Gastroesophageal sphincter (tissue), 4 donors: ENCODE results near the gene PPP1R27. TPM values are rescaled to one million over a fixed set of nuclear protein-coding genes. Genes with fewer than 3 reads are reported as not detected.

Experiments
- ATAC-seq: fragments of 150-250 bp; one replicate; pipeline ENCODE4 v1.9.1; 2016; ENCODE audit warnings: mild to moderate bottlenecking, moderate library complexity
- H3K27ac ChIP-seq, 4 donors: fragments of 200-600 bp; sonication (generic) in 3 of 4; 1 replicate in 3 of 4; 2 replicates in 1 of 4; pipeline ENCODE4 v1.5.1; 2016 to 2019
- H3K27me3 ChIP-seq: fragments of 200-600 bp; sonication (generic); one replicate; pipeline ENCODE4 v1.5.1; 2019
- H3K36me3 ChIP-seq, 2 donors: fragments of 200-600 bp; sonication (generic); one replicate each; pipeline ENCODE4 v1.5.1; 2019; ENCODE audit warnings: control low read depth in 1 of 2
- H3K4me1 ChIP-seq, 3 donors: fragments of 200-600 bp; sonication (generic); 1 replicate in 2 of 3; 2 replicates in 1 of 3; pipeline ENCODE4 v1.5.1; 2016 to 2019; ENCODE audit warnings: control low read depth in 2 of 3
- H3K4me3 ChIP-seq, 2 donors: fragments of 200-600 bp; sonication (generic); one replicate each; pipeline ENCODE4 v1.5.1; 2019; ENCODE audit warnings: mild to moderate bottlenecking in 1 of 2, moderate library complexity in 1 of 2
- H3K9me3 ChIP-seq, 3 donors: fragments of 200-600 bp; sonication (generic); one replicate each; pipeline ENCODE4 v1.5.1; 2017 to 2019; ENCODE audit warnings: control low read depth in 2 of 3
- CTCF ChIP-seq, 4 experiments: fragments of 200-600 bp in 2 of 4; fragments of 450-650 bp in 2 of 4; sonication (generic) in 1 of 4; IDR thresholded peaks; one replicate each; pipeline ENCODE4 v1.5.1; 2017 to 2019; ENCODE audit warnings: antibody characterized with exemption in 4 of 4, mild to moderate bottlenecking in 2 of 4, moderate library complexity in 2 of 4
- EP300 ChIP-seq: sonication (generic); formaldehyde crosslinking; IDR thresholded peaks from one replicate; pipeline ENCODE4 v1.6.1; 2017; ENCODE audit warnings: antibody characterized with exemption, mild to moderate bottlenecking
- POLR2A ChIP-seq, 2 donors: fragments of 450-650 bp; IDR thresholded peaks; one replicate each; pipeline ENCODE4 v1.6.1; 2017; ENCODE audit warnings: antibody characterized with exemption in 2 of 2, mild to moderate bottlenecking in 2 of 2, moderate library complexity in 1 of 2
- POLR2AphosphoS5 ChIP-seq: sonication (generic); formaldehyde crosslinking; IDR thresholded peaks from one replicate; pipeline ENCODE4 v1.6.1; 2017; ENCODE audit warnings: antibody characterized with exemption
- WGBS, 2 donors: methylation state at CpG; one replicate each; pipeline ENCODE4 v1.1.5; 2018; ENCODE audit warnings: low coverage in 1 of 2; 5-methylcytosine and 5-hydroxymethylcytosine counted together
- total RNA-seq, 4 donors: library from RNA; depleted of rRNA; stranded (reverse); fragments of >200 nt; gene quantifications; one replicate each; pipeline ENCODE4 v1.1.0, GENCODE V29; 2016

The PPP1R27 gene
- total RNA-seq, 4 donors from 2014 or later: not detected

- peak overlapping the region; percentile 54 to 80 for H3K4me3 ChIP-seq
- H3K9me3 ChIP-seq: no peaks in the 10 kb centered on the region
- TF ChIP-seq POLR2A (IDR thresholded peaks at IDR 0.05): peak; percentile 93 to 95
- peak in 3 of 4 experiments; percentile 48 to 66 (median 55) for TF ChIP-seq CTCF (IDR thresholded peaks at IDR 0.05)
- no peak for TF ChIP-seq EP300
- TF ChIP-seq POLR2AphosphoS5: no peak
- peaks cover 0 to 27% of the 10 kb centered on the region in 2 donors for H3K36me3 ChIP-seq
- 0% methylated on average over 7 of the region's 86 CpGs; no CpG with 5 or more reads in 1 of the 2 donors for WGBS, 2 donors
- H3K27ac ChIP-seq: peak overlapping the region; percentile 82 to 99 (median 98)
- ATAC-seq: peak; percentile 23
- H3K4me1 ChIP-seq: peaks cover 0 to 57% (median 35%) of the 10 kb centered on the region in 3 donors
- H3K27me3 ChIP-seq: no peaks in the 10 kb centered on the region
Measured at GRCh38 chr17:81871387-81872230, 36.8 kb upstream of the PPP1R27 start.

GRCh38 chr17:81870981-81871386 lies 36.1 kb upstream of the PPP1R27 start, which contains the start of gene ARHGDIA:
Gene ARHGDIA, minus strand, starts transcription at chr17:81871337. Its CDS starts 1,407 bp downstream, at chr17:81869930.
- no CpG with 5 or more reads among the region's 64 CpGs for WGBS, 2 donors
- Histone ChIP-seq H3K4me1 (peaks cover 0 to 63% (median 35%) of the 10 kb centered on the region in 3 donors), H3K27ac (peak within 1 kb of the TSS; percentile 84 to 99 (median 98)), H3K36me3 (peaks cover 0 to 29% of the 10 kb centered on the region in 2 donors), H3K4me3 (peak within 1 kb of the TSS; percentile 54 to 80), H3K9me3 (no peaks in the 10 kb centered on the region), H3K27me3 (no peaks in the 10 kb centered on the region)
- TF ChIP-seq POLR2AphosphoS5 (peak; percentile 98), POLR2A (IDR thresholded peaks at IDR 0.05) (no peak), EP300 (no peak), CTCF (IDR thresholded peaks at IDR 0.05) (no peak)
- peak; percentile 81 for ATAC-seq

GRCh38 chr17:81870131-81870980 lies 35.5 kb upstream of the PPP1R27 start:
- no peak for TF ChIP-seq CTCF (IDR thresholded peaks at IDR 0.05)
- no peak for TF ChIP-seq EP300
- TF ChIP-seq POLR2A (IDR thresholded peaks at IDR 0.05): peak in 1 of 2 donors; percentile 36
- TF ChIP-seq POLR2AphosphoS5: peak; percentile 4
- Histone ChIP-seq H3K27ac (peak overlapping the region; percentile 84 to 99 (median 98)), H3K9me3 (no peaks in the 10 kb centered on the region), H3K36me3 (peaks cover 0 to 35% of the 10 kb centered on the region in 2 donors), H3K27me3 (no peaks in the 10 kb centered on the region), H3K4me3 (peak overlapping the region; percentile 54 to 80), H3K4me1 (peaks cover 0 to 68% (median 35%) of the 10 kb centered on the region in 3 donors)
- peak; percentile 36 for ATAC-seq
- WGBS, 2 donors: no CpG with 5 or more reads among the region's 65 CpGs

- Histone ChIP-seq H3K4me1 (peaks cover 0 to 68% (median 35%) of the 10 kb centered on the region in 3 donors), H3K27ac (peak overlapping the region; percentile 84 to 99 (median 98)), H3K36me3 (peaks cover 0 to 42% of the 10 kb centered on the region in 2 donors), H3K4me3 (peak overlapping the region; percentile 54 to 80), H3K9me3 (no peaks in the 10 kb centered on the region), H3K27me3 (no peaks in the 10 kb centered on the region)
- WGBS, 2 donors: no CpG with 5 or more reads among the region's 52 CpGs
- TF ChIP-seq CTCF (IDR thresholded peaks at IDR 0.05): peak in 3 of 4 experiments; percentile 87 to 95 (median 87)
- TF ChIP-seq POLR2AphosphoS5: peak; percentile 23
- no peak for TF ChIP-seq POLR2A (IDR thresholded peaks at IDR 0.05)
- TF ChIP-seq EP300: no peak
- ATAC-seq: peak; percentile 8
Measured at GRCh38 chr17:81869221-81870130, 34.6 kb upstream of the PPP1R27 start.
